Dedifferentiated amniotic fluid mesenchymal stem cell (primary cell): Measurements from ENCODE around the gene KRTAP1-4.
"Not testable (repeated sequence)": the region's sequence is repeated elsewhere in the genome, so short reads cannot be mapped to it uniquely, and the experiment has no call there.

Experiments
- DNase-seq: peaks from one replicate; pipeline ENCODE4 v3.0.0-alpha.2; 2016; ENCODE audit errors: extremely low spot score

KRTAP1-4 gene, protein sequence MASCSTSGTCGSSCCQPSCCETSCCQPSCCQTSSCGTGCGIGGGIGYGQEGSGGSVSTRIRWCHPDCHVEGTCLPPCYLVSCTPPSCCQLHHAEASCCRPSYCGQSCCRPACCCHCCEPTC

DNA sequence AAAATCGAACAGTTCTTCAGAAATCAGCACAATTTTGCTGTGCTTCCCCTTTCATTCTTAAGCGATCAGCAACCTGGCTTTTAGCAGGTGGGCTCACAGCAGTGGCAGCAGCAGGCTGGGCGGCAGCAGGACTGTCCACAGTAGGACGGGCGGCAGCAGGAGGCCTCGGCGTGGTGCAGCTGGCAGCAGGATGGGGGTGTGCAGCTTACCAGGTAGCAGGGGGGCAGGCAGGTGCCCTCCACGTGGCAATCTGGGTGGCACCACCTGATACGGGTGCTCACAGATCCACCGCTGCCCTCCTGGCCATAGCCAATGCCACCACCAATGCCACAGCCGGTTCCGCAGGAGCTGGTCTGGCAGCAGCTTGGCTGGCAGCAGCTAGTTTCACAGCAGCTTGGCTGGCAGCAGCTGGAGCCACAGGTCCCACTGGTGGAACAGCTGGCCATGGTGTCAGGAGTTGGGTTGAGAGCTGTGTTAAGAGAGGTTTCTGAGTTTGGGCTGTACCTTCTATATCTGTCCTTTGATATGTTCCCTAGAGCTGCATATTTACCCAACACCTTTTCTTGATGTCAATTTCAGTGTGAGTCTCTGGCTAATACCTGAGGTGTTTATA lies at the start of gene KRTAP1-4:
KRTAP1-4 (minus strand) TSS at position 563 of the 613 bp plus-strand sequence; CDS start at position 446, 117 bp downstream.
- no peak for DNase-seq

DNA sequence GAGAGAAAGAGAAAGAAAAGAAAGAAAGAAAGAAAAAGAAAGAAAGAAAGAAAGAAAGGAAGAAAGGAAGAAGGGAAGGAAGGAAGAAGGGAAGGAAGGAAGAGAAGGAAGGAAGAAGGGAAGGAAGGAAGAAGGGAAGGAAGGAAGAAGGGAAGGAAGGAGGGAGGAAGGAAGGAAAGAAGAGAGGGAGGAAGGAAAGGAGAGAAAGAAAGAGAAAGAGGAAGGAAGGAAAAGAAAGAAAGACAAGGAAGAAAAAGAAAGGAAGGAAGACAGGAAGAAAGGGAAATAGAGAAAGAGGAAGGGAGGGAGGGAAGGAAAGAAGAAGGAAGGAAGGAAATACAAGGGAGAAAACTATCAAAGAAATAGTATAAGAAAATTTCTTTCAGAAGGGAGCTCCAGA lies 46.8 kb upstream of the KRTAP1-4 start:
- DNase-seq: no peak

DNA sequence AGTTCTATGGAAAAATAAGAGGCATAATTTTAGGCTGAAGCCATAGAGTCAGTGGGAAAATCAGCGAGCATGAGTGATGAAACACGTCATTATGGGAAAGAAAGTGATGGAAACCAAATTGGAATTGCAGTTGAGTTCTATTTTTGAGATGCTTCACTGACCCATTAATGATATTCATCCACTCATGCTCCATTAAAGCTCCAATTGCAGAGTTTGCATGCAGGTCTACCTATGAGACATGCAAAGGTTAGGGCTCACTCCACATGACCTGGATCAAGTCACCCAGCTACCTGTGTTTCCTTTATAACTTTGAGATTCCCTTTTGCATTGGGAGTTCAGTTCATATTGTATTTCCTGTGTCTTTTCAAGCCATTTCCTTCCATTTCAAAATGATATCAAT lies 43.7 kb upstream of the KRTAP1-4 start:
- no peak for DNase-seq

DNA sequence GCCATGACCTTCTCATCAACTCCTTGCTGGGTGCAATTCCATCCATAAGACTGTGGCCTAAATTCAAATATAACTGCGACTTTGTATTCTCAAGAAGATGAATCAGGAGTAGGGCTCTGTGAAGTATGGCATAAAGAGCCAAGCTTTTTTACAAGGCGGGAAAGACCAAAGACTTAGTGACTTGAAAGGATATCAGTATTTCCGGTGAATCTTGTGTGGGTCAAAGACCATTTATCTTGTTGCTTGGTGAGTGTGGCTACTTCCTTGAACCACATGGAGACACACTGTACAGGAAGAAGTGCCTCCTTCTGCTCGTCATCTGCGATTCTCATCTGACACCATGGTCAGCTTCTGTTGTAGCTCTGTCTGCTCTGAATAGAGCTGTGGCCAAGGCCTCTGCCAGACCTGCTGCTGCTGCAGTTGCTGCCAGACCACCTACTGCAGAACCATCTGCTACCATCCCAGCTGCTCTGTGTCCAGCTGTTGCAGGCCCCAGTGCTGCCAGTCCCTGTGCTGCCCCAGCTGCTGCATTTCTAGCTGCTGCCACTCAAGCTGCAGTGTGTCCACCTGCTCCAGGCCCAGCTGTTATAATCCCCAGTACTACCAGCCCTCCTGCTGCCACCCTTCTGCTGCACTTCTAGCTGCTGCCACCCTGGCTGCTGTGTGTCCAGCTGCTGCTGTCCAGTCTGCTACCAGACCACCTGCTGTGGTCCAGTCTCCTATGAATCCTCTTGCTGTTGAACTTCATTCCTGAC lies 41.8 kb upstream of the KRTAP1-4 start:
- no peak for DNase-seq

DNA sequence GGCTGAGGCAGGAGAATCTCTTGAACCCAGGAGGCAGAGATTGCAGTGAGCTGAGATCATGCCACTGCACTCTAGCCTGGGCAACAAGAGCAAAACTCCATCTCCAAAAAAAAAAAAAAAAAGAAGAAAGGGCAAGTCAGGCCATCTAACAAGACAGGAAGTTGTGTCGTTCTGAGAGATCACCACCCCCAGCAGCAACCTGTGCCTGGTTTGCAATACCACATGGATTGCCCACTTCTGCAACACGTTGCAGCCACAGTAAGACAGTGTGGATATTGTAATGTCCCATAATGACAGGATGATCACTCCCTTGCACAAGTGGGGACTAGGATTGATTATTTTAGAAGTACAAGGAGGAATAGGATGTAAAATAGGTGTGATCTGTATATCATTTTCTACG lies 39.0 kb upstream of the KRTAP1-4 start:
- no peak for DNase-seq

DNA sequence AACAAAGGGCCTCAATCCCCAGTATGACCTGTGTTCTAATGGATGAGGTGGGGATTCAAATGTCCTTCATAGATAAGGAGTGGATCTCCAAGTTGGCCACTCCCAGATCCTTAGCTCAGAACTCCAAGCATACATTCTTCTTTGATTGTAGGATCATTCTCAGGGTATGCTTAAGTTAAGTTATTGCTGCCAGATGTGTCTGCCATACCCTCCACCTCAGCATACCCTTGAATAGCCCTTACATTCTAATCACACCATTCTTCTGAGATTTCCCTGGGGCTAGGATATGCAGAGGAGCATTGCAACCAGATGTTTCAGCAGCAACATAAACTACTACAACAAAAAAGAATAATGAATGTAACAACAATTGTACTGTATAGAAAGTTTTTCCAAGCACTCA lies 37.3 kb upstream of the KRTAP1-4 start:
- peak; percentile 58 for DNase-seq

DNA sequence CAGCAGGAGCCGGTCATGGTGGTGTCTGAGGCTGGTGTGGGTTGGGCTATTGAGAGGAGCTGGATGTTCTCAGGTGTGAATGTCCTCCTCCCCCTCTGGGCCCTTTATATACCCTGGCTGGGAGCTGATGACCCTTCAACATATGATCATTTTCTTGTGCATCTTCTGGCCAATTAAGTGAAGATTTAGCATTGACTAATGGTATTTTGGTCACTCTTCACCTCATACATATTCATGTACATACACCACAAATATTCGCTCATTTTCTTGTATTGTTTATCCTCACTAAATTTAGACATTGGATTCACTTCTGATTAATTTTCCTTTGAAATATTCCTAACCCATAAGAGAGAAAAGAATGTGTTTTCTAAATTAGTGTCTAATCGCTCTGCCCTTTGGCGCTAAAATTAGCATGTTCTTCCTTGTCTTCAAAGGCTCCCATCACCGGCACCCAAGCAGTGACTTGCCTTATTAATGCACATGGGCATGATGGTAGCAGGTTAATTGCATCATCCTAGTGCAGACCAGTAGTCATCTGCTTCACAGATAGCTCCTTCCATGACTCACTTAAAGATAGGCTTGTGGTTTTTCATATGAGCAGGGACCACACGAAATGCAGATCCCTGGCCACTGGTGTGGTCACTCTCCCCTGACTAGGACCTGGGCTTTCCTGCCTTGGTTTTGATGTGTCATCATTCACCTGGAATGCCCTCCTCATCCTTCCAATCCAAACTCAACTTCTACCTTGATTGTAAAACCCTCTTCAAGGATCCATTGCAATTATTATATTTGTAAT lies 36.0 kb upstream of the KRTAP1-4 start, which contains the start of gene KRTAP2-4:
KRTAP2-4 (minus strand) TSS at position 51 of the 796 bp plus-strand sequence; CDS start at position 17, 34 bp downstream.
- peak; percentile 43 for DNase-seq

DNA sequence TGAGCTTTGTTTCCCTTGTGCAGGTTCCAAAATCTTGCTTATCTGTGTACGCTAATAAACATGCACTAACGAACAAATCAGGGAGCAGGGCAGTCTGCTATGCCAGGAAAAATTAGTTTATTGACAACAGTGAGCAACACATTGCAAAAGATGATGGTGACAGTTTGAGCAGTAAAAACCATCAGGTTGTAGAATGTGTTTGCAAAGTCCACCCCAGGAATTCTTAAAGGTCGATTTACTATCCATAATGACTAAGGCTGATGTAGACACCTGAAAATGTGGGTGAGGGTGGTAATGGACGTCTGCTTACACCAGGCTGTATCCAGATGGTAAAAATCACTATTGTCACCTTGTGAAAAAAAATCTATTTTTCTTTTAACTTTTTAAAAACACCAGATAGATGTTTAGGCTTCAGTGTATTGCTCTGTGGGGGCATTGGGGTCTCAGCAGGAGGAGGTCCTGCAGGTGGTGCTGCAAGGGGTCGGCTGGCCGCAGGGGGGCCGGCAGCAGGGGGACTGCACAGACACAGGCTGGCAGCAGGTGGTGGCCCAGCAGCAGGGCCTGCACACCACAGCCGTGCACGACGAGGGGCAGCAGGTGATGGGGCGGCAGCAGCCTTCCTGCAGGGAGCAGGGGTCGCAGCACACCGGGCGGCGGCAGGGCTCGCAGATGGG lies 35.2 kb upstream of the KRTAP1-4 start:
- DNase-seq: not testable (repeated sequence)

DNA sequence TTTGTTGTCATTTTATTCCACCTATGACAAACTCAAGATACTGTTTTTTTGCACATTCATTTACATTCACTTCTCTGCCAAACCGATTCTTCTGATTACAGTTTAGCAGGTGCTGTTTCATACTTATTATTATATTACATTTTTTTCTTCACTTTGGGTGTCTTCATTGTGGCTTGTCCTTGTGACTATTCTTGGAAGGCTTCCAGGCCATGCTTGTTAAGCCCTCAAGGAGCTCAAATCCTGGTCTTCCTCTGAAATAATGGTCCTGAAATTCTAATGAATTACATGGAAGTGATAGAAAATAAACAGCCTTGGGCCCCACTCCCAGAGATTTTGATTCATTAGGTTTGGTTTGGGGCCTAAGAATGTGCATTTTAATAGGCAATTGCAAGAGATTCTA lies 34.3 kb upstream of the KRTAP1-4 start:
- no peak for DNase-seq

DNA sequence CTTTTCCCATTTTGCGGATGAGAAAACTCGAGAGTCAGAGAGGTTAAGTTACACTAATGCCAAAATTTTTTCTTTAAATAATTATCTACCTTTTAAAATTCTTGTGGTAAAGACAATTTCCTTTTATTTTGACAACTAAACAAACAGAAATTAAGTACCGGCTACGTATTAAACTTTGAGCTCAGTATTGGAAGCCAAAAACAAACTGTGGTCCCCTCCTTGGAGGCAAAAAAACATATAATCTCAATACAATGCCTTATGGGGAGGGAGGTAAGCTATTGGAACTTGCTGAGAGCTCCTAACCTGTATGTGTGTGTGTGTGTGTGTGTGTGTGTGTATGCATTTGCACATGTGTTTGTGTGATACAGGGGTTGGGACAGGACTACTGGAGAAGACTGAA lies 33.5 kb upstream of the KRTAP1-4 start:
- no peak for DNase-seq

DNA sequence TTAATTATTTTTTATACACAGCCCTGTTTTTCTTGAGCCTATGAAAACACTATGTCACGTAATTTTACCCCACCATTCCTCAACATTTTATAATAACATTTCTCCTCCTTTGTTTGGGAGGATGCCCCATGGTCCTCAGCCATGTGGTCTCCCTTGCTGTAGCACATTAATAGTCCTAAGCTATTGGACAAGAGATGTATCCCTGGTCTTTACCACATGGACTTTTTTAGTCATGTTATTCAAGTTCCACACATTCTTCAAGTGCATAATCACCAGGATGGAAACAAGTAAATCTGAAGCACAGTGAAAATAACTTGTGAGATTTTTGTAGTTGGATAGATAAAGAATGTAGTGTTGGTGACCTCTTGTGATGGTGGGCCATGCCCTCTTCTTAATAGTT lies 32.0 kb upstream of the KRTAP1-4 start:
- peak; percentile 90 for DNase-seq

DNA sequence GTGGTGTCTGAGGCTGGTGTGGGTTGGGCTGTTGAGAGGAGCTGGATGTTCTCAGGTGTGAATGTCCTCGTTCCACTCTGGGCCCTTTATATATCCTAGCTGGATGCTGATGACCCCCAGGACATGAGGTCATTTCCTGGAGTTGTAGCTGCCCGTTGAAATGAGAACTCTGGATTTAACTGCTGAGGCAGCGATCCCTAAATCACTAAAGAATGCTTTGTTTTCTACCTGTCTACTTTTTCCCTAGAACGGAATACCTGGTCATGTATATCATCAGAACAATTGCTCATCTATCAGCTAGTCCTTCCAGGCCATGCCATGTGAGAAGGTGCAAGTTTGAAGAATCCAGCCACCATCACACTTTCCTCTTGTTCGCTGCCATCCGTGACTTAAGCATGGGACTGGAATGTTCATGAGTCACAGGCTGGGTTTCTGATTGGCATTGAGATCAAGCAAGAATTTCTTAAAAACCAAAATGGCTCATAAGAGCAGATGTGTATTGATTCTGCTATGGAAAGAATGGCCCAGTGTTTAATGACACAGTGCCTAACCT lies 30.1 kb upstream of the KRTAP1-4 start, which contains the start of gene KRTAP2-3:
KRTAP2-3 (minus strand) TSS at position 63 of the 553 bp plus-strand sequence. CDS start 64 bp downstream, outside the sequence.
- peak; percentile 94 for DNase-seq

DNA sequence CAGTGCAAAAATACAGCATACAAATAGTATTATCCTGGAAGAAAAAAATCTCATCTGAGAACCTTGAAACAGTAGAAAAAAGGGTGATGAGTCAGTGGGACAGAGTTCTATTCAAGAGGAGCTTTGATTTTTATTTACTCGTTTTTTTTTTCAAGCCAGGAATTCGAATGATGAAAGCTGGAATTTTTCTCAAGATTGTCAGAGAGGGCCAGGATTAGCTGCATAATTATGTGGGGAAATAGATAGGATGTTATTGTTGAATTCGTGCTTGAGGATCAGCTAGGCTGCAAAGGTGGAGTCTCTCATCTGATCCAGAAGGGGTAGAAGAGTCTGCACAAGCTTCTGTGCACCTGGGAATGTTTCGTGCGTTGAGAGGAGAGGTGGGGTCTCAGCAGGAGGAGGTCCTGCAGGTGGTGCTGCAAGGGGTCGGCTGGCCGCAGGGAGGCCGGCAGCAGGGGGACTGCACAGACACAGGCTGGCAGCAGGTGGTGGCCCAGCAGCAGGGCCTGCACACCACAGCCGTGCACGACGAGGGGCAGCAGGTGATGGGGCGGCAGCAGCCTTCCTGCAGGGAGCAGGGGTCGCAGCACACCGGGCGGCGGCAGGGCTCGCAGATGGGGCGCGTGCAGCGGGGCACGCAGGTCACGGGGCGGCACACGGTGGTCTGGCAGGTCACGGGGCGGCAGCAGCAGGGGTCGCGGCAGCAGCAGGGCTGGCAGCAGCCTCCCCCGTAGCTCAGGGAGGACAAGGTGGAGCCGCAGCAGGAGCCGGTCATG lies 29.5 kb upstream of the KRTAP1-4 start:
- DNase-seq: peak; percentile 84

DNA sequence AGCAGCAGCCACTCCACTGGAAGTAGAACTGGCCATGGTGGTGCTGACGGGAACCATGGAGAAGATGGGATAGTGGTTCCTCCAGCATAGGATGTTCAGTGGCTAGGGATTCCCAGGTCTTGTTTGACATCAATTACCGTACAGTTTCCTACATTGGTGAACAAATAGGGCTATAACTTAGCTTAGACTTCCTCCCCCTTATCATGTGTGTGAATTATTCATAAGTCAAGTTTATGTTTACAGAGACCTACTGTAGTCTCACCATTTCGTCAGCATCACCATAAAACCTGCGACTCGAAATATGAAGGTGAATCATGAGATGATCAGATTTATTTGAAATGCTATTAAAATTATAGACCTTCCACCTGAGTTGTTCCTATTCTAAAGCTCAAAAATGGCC lies 28.7 kb upstream of the KRTAP1-4 start:
- no peak for DNase-seq

DNA sequence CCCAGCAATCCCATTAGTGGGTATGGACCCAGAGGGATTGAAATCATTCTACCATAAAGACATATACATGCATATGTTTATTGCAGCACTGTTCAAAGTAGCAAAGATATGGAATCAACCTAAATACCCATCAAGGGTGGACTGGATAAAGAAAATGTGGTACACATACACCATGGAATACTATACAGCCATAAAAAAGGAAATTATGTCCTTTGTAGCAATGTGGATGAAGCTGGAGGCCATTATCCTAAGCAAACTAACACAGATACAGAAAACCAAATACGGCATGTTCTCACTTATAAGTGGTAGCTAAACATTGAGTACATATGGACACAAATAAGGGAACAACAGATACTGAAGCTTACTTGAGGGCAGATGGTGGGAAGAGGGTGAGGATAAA lies 27.6 kb upstream of the KRTAP1-4 start:
- DNase-seq: no peak

DNA sequence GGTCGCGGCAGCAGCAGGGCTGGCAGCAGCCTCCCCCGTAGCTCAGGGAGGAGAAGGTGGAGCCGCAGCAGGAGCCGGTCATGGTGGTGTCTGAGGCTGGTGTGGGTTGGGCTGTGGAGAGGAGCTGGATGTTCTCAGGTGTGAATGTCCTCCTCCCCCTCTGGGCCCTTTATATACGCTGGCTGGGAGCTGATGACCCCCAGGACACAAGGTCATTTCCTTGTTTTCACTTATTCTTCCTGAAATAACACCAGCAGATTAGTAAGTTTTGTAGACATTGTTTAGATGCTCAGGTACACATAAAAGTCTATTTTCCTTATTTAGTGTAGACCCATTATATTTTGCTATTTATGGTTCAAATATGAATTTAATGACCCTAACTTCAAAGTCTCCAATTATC lies 25.1 kb upstream of the KRTAP1-4 start, which contains the start of gene KRTAP2-2:
KRTAP2-2 (minus strand) TSS at position 101 of the 400 bp plus-strand sequence; CDS start at position 82, 19 bp downstream.
- DNase-seq: not testable (repeated sequence)

DNA sequence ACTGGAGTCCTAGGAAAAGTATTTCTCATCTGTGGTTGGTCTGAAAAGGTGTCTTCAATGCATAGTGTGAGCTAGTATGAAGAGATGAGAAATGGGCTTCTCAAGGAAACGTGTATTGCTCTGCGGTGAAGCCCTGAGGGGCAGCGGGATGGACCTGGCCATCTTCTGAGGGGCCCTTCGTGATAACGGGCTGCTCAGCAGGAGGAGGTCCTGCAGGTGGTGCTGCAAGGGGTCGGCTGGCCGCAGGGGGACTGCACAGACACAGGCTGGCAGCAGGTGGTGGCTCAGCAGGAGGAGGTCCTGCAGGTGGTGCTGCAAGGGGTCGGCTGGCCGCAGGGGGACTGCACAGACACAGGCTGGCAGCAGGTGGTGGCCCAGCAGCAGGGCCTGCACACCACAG lies 24.6 kb upstream of the KRTAP1-4 start:
- not testable (repeated sequence) for DNase-seq

DNA sequence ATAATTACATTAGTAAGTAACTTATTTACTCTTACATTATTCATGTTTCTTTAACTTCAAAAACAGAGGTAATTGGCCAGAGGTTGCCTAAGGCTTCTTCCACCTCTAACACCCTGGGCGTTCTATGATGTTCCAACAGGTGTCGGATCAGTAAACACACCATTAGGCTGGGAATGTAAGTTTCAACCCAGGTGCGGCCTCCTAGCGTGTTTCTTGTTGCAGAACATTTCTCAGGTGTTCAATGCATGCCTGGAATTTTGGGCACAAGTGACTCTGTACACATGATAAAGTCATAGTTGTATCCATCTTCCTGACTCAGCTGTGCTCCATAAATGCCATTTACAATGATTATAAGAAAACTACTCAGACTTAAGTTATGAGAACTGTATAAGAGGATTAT lies 24.0 kb upstream of the KRTAP1-4 start:
- DNase-seq: no peak

DNA sequence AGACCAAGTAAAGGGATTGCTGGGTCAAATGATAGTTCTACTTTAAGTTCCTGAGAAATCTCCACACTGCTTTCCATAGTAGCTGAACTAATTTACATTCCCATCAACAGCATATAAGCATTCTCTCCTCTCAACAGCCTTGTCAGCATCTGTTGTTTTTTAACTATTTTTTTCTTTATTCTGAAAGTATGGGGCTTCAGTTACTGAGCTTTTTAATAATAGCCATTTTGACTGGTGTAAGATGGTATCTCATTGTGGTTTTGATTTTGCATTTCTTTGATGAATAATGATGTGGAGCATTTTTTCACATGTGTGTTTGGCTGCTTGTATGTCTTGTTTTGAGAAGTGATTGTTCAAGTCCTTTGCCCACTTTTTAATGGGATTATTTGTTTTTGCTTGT lies 22.6 kb upstream of the KRTAP1-4 start:
- no peak for DNase-seq

DNA sequence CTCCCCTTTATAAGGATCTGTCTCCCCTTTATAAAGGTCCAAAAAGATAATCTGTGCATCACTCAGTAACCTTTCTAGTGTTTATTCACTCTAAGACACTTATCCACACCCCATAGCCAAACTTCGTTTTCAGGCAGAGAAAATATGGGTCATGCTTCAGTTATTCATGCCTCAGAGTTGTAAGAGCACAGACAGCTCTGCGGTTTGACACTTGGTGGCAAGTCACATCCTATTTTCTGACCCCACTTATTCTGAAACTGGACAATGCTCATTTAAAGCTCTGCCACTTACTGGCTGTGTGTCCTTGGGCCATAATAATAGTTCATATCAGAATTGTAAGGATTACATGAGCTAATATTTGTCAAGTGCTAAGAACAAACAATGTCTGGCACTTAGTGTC lies 19.1 kb upstream of the KRTAP1-4 start:
- peak; percentile 42 for DNase-seq
